ENCODE measurements around the gene PNPLA2.
A peak's percentile ranks its signal among the peaks of the same experiment; 100 is the strongest.

PNPLA2 gene

GRCh38 chr11:782264-783174 lies 36.2 kb upstream of the PNPLA2 start:
- no peak overlapping the region for H3K27ac ChIP-seq
- TF ChIP-seq ZFX (IDR thresholded peaks at IDR 0.05; ENCODE audit: borderline replicate concordance) (no peak), CTCF (IDR thresholded peaks at IDR 0.05) (no peak)

GRCh38 chr11:783581-784015 lies 35.1 kb upstream of the PNPLA2 start:
- H3K27ac ChIP-seq = no peak overlapping the region
- no peak for TF ChIP-seq ZFX (IDR thresholded peaks at IDR 0.05; ENCODE audit: borderline replicate concordance)
- TF ChIP-seq CTCF (IDR thresholded peaks at IDR 0.05) = no peak

GRCh38 chr11:786235-787083 lies 32.3 kb upstream of the PNPLA2 start:
- 0 out of 2 replicates have a peak overlapping the region, but pooled peaks have one; percentile 22 for H3K27ac ChIP-seq
- no peak for TF ChIP-seq CTCF (IDR thresholded peaks at IDR 0.05)
- no peak for TF ChIP-seq ZFX (IDR thresholded peaks at IDR 0.05; ENCODE audit: borderline replicate concordance)

GRCh38 chr11:787084-787675 lies 31.5 kb upstream of the PNPLA2 start:
- H3K27ac ChIP-seq = no peak overlapping the region
- TF ChIP-seq CTCF (IDR thresholded peaks at IDR 0.05) (no peak), ZFX (IDR thresholded peaks at IDR 0.05; ENCODE audit: borderline replicate concordance) (no peak)

GRCh38 chr11:788009-788640 lies 30.6 kb upstream of the PNPLA2 start:
- no peak overlapping the region for H3K27ac ChIP-seq
- TF ChIP-seq CTCF (IDR thresholded peaks at IDR 0.05) (no peak), ZFX (IDR thresholded peaks at IDR 0.05; ENCODE audit: borderline replicate concordance) (no peak)

GRCh38 chr11:788953-789940 lies 29.5 kb upstream of the PNPLA2 start:
- TF ChIP-seq CTCF (IDR thresholded peaks at IDR 0.05) (no peak), ZFX (IDR thresholded peaks at IDR 0.05; ENCODE audit: borderline replicate concordance) (no peak)
- no peak overlapping the region for H3K27ac ChIP-seq
